HG03432 (cell line): ENCODE measurements around the gene SMO.
A peak's percentile ranks its signal among the peaks of the same experiment; 100 is the strongest.
"Not testable (repeated sequence)": the region's sequence is repeated elsewhere in the genome, so short reads cannot be mapped to it uniquely, and the experiment has no call there.

Source experiments
- ATAC-seq: cut with Tn5 transposase; IDR thresholded peaks from one replicate; pipeline ENCODE4 v1.9.1; 2021; ENCODE audit warnings: mild to moderate bottlenecking, moderate library complexity; ENCODE audit not compliant: unreplicated experiment

The SMO gene

GRCh38 chr7:129169686-129170440, 18.6 kb upstream of the SMO start:
- peak; percentile 70 for ATAC-seq

GRCh38 chr7:129170441-129171021, 17.9 kb upstream of the SMO start:
- no peak for ATAC-seq

GRCh38 chr7:129173861-129174260, 14.6 kb upstream of the SMO start:
- ATAC-seq: not testable (repeated sequence)

- ATAC-seq: no peak
Observed at GRCh38 chr7:129176916-129177710, 11.3 kb upstream of the SMO start.

- no peak for ATAC-seq
Observed at GRCh38 chr7:129184981-129185670, 3.3 kb upstream of the SMO start.

- no peak for ATAC-seq
Observed at GRCh38 chr7:129186749-129187260, 1.6 kb upstream of the SMO start.

GRCh38 chr7:129187681-129188371, 607 bp upstream of the SMO start:
- no peak for ATAC-seq

- ATAC-seq: peak; percentile 37
Observed at GRCh38 chr7:129188892-129189660, 643 bp downstream of the SMO start.

- ATAC-seq: no peak
Observed at GRCh38 chr7:129189661-129190310, 1.4 kb downstream of the SMO start.

GRCh38 chr7:129191272-129191671, 2.8 kb downstream of the SMO start:
- ATAC-seq: no peak

- no peak for ATAC-seq
Observed at GRCh38 chr7:129193892-129194291, 5.5 kb downstream of the SMO start.

GRCh38 chr7:129197771-129198170, 9.3 kb downstream of the SMO start:
- ATAC-seq: no peak

- no peak for ATAC-seq
Observed at GRCh38 chr7:129199406-129199805, 11.0 kb downstream of the SMO start.

GRCh38 chr7:129202058-129202777, 13.8 kb downstream of the SMO start:
- ATAC-seq: no peak

- ATAC-seq: no peak
Observed at GRCh38 chr7:129203050-129203741, 14.8 kb downstream of the SMO start.

GRCh38 chr7:129205126-129205818, 16.8 kb downstream of the SMO start:
- no peak for ATAC-seq
